Lower lobe of right lung (tissue), 2 donors: ENCODE measurements around the gene FYB2. TPM values are rescaled to one million over a fixed set of nuclear protein-coding genes. Genes with fewer than 3 reads are reported as not detected.
A peak's percentile ranks its signal among the peaks of the same experiment; 100 is the strongest.

Experiments
- ATAC-seq, 2 donors: fragments of 200-7000 bp; cut with Tn5 transposase; one replicate each; pipeline ENCODE4 v1.9.1; 2020 to 2022; ENCODE audit warnings: mild to moderate bottlenecking in 2 of 2, moderate library complexity in 2 of 2
- DNase-seq: peaks from one replicate; pipeline ENCODE4 v3.0.0-alpha.2; 2020
- H3K27ac ChIP-seq: fragments of 200-600 bp; one replicate; pipeline ENCODE4 v1.8.0; 2022
- H3K27me3 ChIP-seq: fragments of 200-600 bp; one replicate; pipeline ENCODE4 v1.8.0; 2022; ENCODE audit warnings: low read depth
- H3K36me3 ChIP-seq: fragments of 200-600 bp; one replicate; pipeline ENCODE4 v1.8.0; 2022; ENCODE audit warnings: mild to moderate bottlenecking
- H3K4me1 ChIP-seq: fragments of 200-600 bp; one replicate; pipeline ENCODE4 v1.8.0; 2022
- H3K4me3 ChIP-seq: fragments of 200-600 bp; one replicate; pipeline ENCODE4 v1.8.0; 2022; ENCODE audit warnings: mild to moderate bottlenecking
- H3K9me3 ChIP-seq: fragments of 200-600 bp; one replicate; pipeline ENCODE4 v1.8.0; 2022
- CTCF ChIP-seq: fragments of 200-600 bp; IDR thresholded peaks from one replicate; pipeline ENCODE4 v1.8.0; 2022; ENCODE audit warnings: antibody characterized with exemption, mild to moderate bottlenecking
- intact Hi-C: fragments of 100-400 bp; cut with DNase I; formaldehyde crosslinking; loops from one replicate; pipeline ENCODE4 v1.11.0; 2022
- total RNA-seq: library from RNA; stranded (reverse); fragmentation: NEBNext Ultra II Directional; extraction: Animal tissue kit (Norgen Biotek cat#: 25700); gene quantifications from one replicate; pipeline ENCODE4 v1.2.1, GENCODE V29; 2021
- donor health status: DM: no; HTN: yes; CAD: no; lungs with severe emphysema.

Gene FYB2
- total RNA-seq, 1 donor from 2014 or later: 3.8 TPM

GRCh38 chr1:56709995-56710394 is 109.2 kb downstream of the FYB2 start:
- intact Hi-C loops: no loop called here
- Histone ChIP-seq H3K27ac (no peak overlapping the region), H3K9me3 (no peaks in the 10 kb centered on the region), H3K4me3 (no peak overlapping the region), H3K27me3 (no peaks in the 10 kb centered on the region), H3K36me3 (no peaks in the 10 kb centered on the region), H3K4me1 (no peaks in the 10 kb centered on the region)
- no peak for TF ChIP-seq CTCF
- no peak for DNase-seq
- ATAC-seq: no peak

GRCh38 chr1:56709269-56709880 is 109.8 kb downstream of the FYB2 start:
- H3K27ac ChIP-seq: no peak overlapping the region
- no peaks in the 10 kb centered on the region for H3K36me3 ChIP-seq
- intact Hi-C loops: no loop called here
- TF ChIP-seq CTCF: peak; percentile 55
- no peaks in the 10 kb centered on the region for H3K4me1 ChIP-seq
- ATAC-seq (peak in 1 of 2 donors; percentile 69), DNase-seq (no peak)
- no peak overlapping the region for H3K4me3 ChIP-seq
- H3K9me3 ChIP-seq: no peaks in the 10 kb centered on the region
- H3K27me3 ChIP-seq: no peaks in the 10 kb centered on the region

- Histone ChIP-seq H3K36me3 (no peaks in the 10 kb centered on the region), H3K4me3 (no peak overlapping the region), H3K27me3 (no peaks in the 10 kb centered on the region), H3K9me3 (peaks cover 4% of the 10 kb centered on the region), H3K4me1 (no peaks in the 10 kb centered on the region), H3K27ac (no peak overlapping the region)
- ATAC-seq (no peak), DNase-seq (no peak)
- TF ChIP-seq CTCF: no peak
- intact Hi-C loops: no loop called here
Observed at GRCh38 chr1:56707379-56707778, 111.8 kb downstream of the FYB2 start.

- no peak for TF ChIP-seq CTCF
- DNase-seq (no peak), ATAC-seq (no peak)
- H3K36me3 ChIP-seq: no peaks in the 10 kb centered on the region
- no peak overlapping the region for H3K4me3 ChIP-seq
- peaks cover 4% of the 10 kb centered on the region for H3K9me3 ChIP-seq
- intact Hi-C loops: no loop called here
- H3K4me1 ChIP-seq: no peaks in the 10 kb centered on the region
- no peaks in the 10 kb centered on the region for H3K27me3 ChIP-seq
- no peak overlapping the region for H3K27ac ChIP-seq
Observed at GRCh38 chr1:56703747-56704146, 115.5 kb downstream of the FYB2 start.

- Histone ChIP-seq H3K4me3 (no peak overlapping the region), H3K27ac (no peak overlapping the region), H3K9me3 (no peaks in the 10 kb centered on the region), H3K27me3 (no peaks in the 10 kb centered on the region), H3K4me1 (no peaks in the 10 kb centered on the region), H3K36me3 (no peaks in the 10 kb centered on the region)
- ATAC-seq (no peak), DNase-seq (no peak)
- intact Hi-C loops: no loop called here
- no peak for TF ChIP-seq CTCF
Observed at GRCh38 chr1:56696663-56697062, 122.5 kb downstream of the FYB2 start.
